NT2/D1 (cell line): ENCODE data around the gene PTPRN2.

Experiments used
- YY1 ChIP-seq: IDR thresholded peaks from 2 replicates; pipeline ENCODE4 v1.6.1; 2011; ENCODE audit not compliant: insufficient read length, insufficient read depth
- ZNF274 ChIP-seq: IDR thresholded peaks from 2 replicates; pipeline ENCODE4 v1.6.1; 2011; ENCODE audit warnings: mild to moderate bottlenecking, low read depth, low read length

DNA sequence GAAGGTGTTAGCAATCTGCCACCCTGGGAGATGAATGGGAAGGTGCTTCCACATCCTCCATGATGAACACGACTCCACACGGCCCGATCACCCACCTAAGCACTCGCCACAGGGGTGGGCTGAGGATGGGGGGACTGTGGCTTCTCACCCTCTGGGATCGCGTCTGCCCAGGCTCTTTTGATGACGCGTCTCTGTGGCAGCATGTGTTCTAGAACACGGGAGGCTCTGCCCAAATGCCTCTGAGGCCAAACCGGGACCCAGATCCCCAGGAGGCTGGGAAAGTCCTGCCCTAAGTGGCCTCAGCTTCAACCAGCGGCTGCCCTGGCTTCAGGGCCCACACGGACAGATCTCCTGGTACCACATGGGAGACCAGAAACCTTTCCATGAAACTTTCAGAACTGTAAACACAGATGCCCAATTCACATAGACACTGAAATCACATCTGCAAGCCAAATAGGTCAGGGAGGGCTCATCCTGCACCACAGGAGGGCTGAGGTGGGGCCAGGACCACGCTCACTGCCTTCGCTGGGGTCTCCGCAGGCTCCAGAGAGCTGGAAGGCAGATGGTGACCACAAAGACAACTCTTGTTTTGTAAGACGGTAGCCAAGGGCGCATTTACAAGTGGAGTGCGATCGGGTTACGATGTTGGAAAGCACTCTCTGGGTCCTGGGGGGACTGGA, 200.6 kb downstream of the PTPRN2 start:
- TF ChIP-seq ZNF274: no peak
- TF ChIP-seq YY1: no peak
